ENCODE measurements around the gene TSPOAP1. TPM values are rescaled to one million over a fixed set of nuclear protein-coding genes. Genes with fewer than 3 reads are reported as not detected.
A peak's percentile ranks its signal among the peaks of the same experiment; 100 is the strongest.

Gene TSPOAP1, protein sequence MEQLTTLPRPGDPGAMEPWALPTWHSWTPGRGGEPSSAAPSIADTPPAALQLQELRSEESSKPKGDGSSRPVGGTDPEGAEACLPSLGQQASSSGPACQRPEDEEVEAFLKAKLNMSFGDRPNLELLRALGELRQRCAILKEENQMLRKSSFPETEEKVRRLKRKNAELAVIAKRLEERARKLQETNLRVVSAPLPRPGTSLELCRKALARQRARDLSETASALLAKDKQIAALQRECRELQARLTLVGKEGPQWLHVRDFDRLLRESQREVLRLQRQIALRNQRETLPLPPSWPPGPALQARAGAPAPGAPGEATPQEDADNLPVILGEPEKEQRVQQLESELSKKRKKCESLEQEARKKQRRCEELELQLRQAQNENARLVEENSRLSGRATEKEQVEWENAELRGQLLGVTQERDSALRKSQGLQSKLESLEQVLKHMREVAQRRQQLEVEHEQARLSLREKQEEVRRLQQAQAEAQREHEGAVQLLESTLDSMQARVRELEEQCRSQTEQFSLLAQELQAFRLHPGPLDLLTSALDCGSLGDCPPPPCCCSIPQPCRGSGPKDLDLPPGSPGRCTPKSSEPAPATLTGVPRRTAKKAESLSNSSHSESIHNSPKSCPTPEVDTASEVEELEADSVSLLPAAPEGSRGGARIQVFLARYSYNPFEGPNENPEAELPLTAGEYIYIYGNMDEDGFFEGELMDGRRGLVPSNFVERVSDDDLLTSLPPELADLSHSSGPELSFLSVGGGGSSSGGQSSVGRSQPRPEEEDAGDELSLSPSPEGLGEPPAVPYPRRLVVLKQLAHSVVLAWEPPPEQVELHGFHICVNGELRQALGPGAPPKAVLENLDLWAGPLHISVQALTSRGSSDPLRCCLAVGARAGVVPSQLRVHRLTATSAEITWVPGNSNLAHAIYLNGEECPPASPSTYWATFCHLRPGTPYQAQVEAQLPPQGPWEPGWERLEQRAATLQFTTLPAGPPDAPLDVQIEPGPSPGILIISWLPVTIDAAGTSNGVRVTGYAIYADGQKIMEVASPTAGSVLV (N-terminal part only)
- 10 to 100 TPM; 31.3 to 36.8 TPM for total RNA-seq
- 24.0 TPM for polyA plus RNA-seq (2013, experiment 1 of 2)
- polyA plus RNA-seq (2013, experiment 2 of 2) = 22.4 TPM
- long read RNA-seq, experiment 1, full-length matches to known transcripts = 3 of 8 reads
- long read RNA-seq, experiment 1, partial matches to known transcripts = 1 of 8 reads
- long read RNA-seq, experiment 1, other reads (novel, unspliced or antisense) = 4 of 8 reads
- long read RNA-seq, experiment 2, full-length matches to known transcripts = 1 of 12 reads
- long read RNA-seq, experiment 2, partial matches to known transcripts = 1 of 12 reads
- long read RNA-seq, experiment 2, other reads (novel, unspliced or antisense) = 10 of 12 reads
- long read RNA-seq, experiment 3, full-length matches to known transcripts = 3 of 19 reads
- long read RNA-seq, experiment 3, partial matches to known transcripts = 5 of 19 reads
- long read RNA-seq, experiment 3, other reads (novel, unspliced or antisense) = 11 of 19 reads
- long read RNA-seq, experiment 4, partial matches to known transcripts = 2 of 4 reads
- long read RNA-seq, experiment 4, other reads (novel, unspliced or antisense) = 2 of 4 reads

DNA sequence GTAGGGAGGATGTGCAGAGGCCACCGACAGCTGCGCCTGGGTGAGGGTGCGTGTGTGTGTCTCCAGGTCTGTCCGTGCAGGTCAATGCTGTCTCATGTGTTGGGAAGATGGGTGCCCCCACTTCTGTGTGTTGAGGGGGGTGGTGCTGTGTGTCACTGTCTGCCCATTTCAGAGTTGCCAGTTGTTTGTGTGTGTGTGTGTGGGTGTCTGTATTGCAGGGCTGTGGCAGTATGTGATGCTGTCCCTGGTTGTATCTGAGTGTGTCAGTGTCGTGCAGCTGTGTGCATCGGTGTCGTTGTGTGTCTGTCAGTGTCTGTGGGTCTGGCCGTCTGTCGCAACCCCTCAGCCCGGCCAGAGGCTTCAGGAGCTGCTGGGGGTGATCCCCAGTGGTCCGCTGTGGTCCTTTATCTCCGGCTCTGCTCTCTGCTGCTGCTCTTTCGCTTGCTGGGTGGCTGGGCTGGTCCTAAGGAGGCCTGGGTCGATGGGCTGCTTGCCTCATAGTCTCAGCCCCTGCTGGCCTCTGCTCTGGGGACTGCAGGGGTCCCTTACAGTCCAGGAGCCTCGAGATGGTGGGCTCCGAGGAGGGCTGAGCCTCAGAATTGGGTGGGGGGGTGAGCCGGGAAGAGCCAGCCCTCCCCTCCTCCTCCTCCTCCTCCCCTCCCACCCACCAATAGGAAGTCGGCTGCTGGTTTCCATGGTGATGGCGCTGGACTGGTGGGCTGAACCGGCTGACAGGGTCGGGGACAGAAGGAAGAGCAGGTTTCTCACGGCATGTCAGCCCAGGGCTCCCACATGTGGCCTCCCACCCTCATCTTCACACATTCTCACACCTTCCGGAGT is at the start of gene TSPOAP1:
TSS of gene TSPOAP1 (minus strand) at position 601 of the 840 bp plus-strand sequence. CDS start 875 bp downstream, outside the sequence.
- DNase-seq = peak; percentile 89

DNA sequence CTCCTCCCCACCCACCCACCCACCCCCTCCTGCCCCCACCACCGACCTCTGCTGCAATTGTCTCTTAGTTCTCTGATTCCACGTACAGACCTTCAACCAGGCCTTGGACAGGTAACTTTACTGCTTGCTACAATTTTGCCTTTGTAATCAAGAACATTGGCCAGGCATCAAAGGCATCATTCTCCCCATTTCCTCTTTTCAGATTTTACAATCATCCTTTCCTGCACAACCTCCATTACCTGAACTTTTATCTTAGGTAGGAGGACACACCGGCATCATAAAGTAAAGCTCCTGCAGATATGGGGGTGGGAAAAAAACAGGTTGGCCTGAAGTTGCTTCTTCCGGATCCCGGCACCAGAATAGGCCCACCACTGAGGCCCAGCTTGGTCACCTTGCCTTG is 49.1 kb upstream of the TSPOAP1 start:
- DNase-seq = no peak
- 92 to 100% methylated on average over 1 to 5 of the region's 5 CpGs for WGBS, 2 experiments (ENCODE audit: insufficient coverage in 1 of 2, insufficient read length in 1 of 2)
- TF ChIP-seq, protein P1, sequence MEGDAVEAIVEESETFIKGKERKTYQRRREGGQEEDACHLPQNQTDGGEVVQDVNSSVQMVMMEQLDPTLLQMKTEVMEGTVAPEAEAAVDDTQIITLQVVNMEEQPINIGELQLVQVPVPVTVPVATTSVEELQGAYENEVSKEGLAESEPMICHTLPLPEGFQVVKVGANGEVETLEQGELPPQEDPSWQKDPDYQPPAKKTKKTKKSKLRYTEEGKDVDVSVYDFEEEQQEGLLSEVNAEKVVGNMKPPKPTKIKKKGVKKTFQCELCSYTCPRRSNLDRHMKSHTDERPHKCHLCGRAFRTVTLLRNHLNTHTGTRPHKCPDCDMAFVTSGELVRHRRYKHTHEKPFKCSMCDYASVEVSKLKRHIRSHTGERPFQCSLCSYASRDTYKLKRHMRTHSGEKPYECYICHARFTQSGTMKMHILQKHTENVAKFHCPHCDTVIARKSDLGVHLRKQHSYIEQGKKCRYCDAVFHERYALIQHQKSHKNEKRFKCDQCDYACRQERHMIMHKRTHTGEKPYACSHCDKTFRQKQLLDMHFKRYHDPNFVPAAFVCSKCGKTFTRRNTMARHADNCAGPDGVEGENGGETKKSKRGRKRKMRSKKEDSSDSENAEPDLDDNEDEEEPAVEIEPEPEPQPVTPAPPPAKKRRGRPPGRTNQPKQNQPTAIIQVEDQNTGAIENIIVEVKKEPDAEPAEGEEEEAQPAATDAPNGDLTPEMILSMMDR (conservative IDR thresholded peaks at IDR 0.05) = no peak
- Histone ChIP-seq H3K4me3 (ENCODE audit: low read length) (no peak overlapping the region), H3K9ac (ENCODE audit: extremely low read depth, low read length, poor library complexity, severe bottlenecking) (no peak overlapping the region), H3K4me1 (ENCODE audit: control insufficient read depth, insufficient read depth, low read length) (no peaks in the 10 kb centered on the region), H3K27ac (ENCODE audit: low read depth, low read length) (no peak overlapping the region), H3K36me3 (ENCODE audit: control insufficient read depth, insufficient read depth, low read length) (no peaks in the 10 kb centered on the region), H3K27me3 (ENCODE audit: control insufficient read depth, insufficient read depth, low read length, poor library complexity, severe bottlenecking) (no peaks in the 10 kb centered on the region), H3K9me3 (ENCODE audit: control insufficient read depth, low read length) (no peaks in the 10 kb centered on the region)
- Mint-ChIP-seq H3K4me1 (peaks cover 12% of the 10 kb centered on the region), H3K4me3 (no peak overlapping the region), H3K36me3 (ENCODE audit: low read depth) (no peaks in the 10 kb centered on the region), H3K9me3 (no peaks in the 10 kb centered on the region), H3K27ac (no peak overlapping the region), H3K27me3 (ENCODE audit: insufficient read depth) (no peaks in the 10 kb centered on the region)

More for the DNA sequence above, at the start of gene TSPOAP1:
- no peaks in the 10 kb centered on the region for H3K36me3 Mint-ChIP-seq (ENCODE audit: low read depth)
- Histone ChIP-seq H3K27me3 (ENCODE audit: control insufficient read depth, insufficient read depth, low read length, poor library complexity, severe bottlenecking) (peaks cover 8% of the 10 kb centered on the region), H3K9ac (ENCODE audit: extremely low read depth, low read length, poor library complexity, severe bottlenecking) (no peak within 1 kb of the TSS), H3K9me3 (ENCODE audit: control insufficient read depth, low read length) (no peaks in the 10 kb centered on the region), H3K27ac (ENCODE audit: low read depth, low read length) (peak within 1 kb of the TSS; percentile 66), H3K36me3 (ENCODE audit: control insufficient read depth, insufficient read depth, low read length) (no peaks in the 10 kb centered on the region), H3K4me1 (ENCODE audit: control insufficient read depth, insufficient read depth, low read length) (no peaks in the 10 kb centered on the region), H3K4me3 (ENCODE audit: low read length) (no peak within 1 kb of the TSS)
- 71 to 81% methylated on average over 8 to 21 of the region's 23 CpGs for WGBS, 2 experiments (ENCODE audit: insufficient coverage in 1 of 2, insufficient read length in 1 of 2)
- no peaks in the 10 kb centered on the region for H3K9me3 Mint-ChIP-seq
- TF ChIP-seq, protein P1 (conservative IDR thresholded peaks at IDR 0.05) = no peak
- H3K27me3 Mint-ChIP-seq (ENCODE audit: insufficient read depth) = peaks cover 33% of the 10 kb centered on the region
- peaks cover 14% of the 10 kb centered on the region for H3K4me1 Mint-ChIP-seq
- H3K4me3 Mint-ChIP-seq = no peak within 1 kb of the TSS
- H3K27ac Mint-ChIP-seq = no peak within 1 kb of the TSS
